GM23338 (cell line): ENCODE data around the gene TAF4. TPM values are rescaled to one million over a fixed set of nuclear protein-coding genes. Genes with fewer than 3 reads are reported as not detected.

ENCODE experiments used
- ATAC-seq: fragments of 200-7000 bp; cut with Tn5 transposase; 3 replicates; pipeline ENCODE4 v1.9.1; 2020
- DNase-seq: peaks from one replicate; pipeline ENCODE4 v3.0.0-alpha.2; 2015; ENCODE audit warnings: low spot score
- H2AFZ ChIP-seq: fragments of 200-600 bp; sonication (generic); 2 replicates; pipeline ENCODE4 v1.8.0; 2016; ENCODE audit warnings: antibody characterized with exemption, mild to moderate bottlenecking, moderate library complexity
- H3F3A ChIP-seq: fragments of 200-600 bp; sonication (generic); replicated peaks from 2 replicates; pipeline ENCODE4 v1.8.0; 2017; ENCODE audit warnings: antibody characterized with exemption, mixed run types, low read depth
- H3K27ac ChIP-seq: fragments of 200-600 bp; sonication (generic); 2 replicates; pipeline ENCODE4 v1.6.1; 2016; ENCODE audit warnings: low read depth
- H3K27me3 ChIP-seq: fragments of 200-600 bp; sonication (generic); 2 replicates; pipeline ENCODE4 v1.8.0; 2016; ENCODE audit warnings: mild to moderate bottlenecking, mixed run types, moderate library complexity; ENCODE audit not compliant: insufficient read depth
- H3K36me3 ChIP-seq: fragments of 200-600 bp; sonication (generic); 2 replicates; pipeline ENCODE4 v1.8.0; 2016; ENCODE audit warnings: mild to moderate bottlenecking; ENCODE audit not compliant: insufficient read depth
- H3K4me1 ChIP-seq: fragments of 200-600 bp; sonication (generic); 2 replicates; pipeline ENCODE4 v1.8.0; 2016; ENCODE audit warnings: mild to moderate bottlenecking, moderate library complexity; ENCODE audit not compliant: insufficient read depth
- H3K4me2 ChIP-seq: fragments of 200-600 bp; sonication (generic); 2 replicates; pipeline ENCODE4 v1.7.1; 2017; ENCODE audit warnings: mixed run types
- H3K4me3 ChIP-seq: fragments of 200-600 bp; sonication (generic); 2 replicates; pipeline ENCODE4 v1.6.1; 2016; ENCODE audit warnings: mixed run types
- H3K79me2 ChIP-seq: fragments of 200-600 bp; sonication (generic); replicated peaks from 2 replicates; pipeline ENCODE4 v1.8.0; 2017; ENCODE audit warnings: mild to moderate bottlenecking; ENCODE audit not compliant: insufficient read depth
- H3K9me2 ChIP-seq: fragments of 200-600 bp; sonication (generic); 2 replicates; pipeline ENCODE4 v1.8.0; 2017; ENCODE audit not compliant: insufficient read depth
- H4K20me1 ChIP-seq: fragments of 200-600 bp; sonication (generic); replicated peaks from 2 replicates; pipeline ENCODE4 v1.8.0; 2017; ENCODE audit warnings: mild to moderate bottlenecking; ENCODE audit not compliant: insufficient read depth
- H3K27ac Mint-ChIP-seq: 2 replicates; pipeline ENCODE4 v1.8.0; 2020; ENCODE audit warnings: inconsistent platforms, mild to moderate bottlenecking, moderate library complexity, mixed read lengths
- H3K27me3 Mint-ChIP-seq: 3 replicates; pipeline ENCODE4 v1.8.0; 2022; ENCODE audit warnings: low read depth, mild to moderate bottlenecking, moderate library complexity, mixed read lengths, inconsistent platforms; ENCODE audit not compliant: insufficient read depth, poor library complexity
- H3K36me3 Mint-ChIP-seq: 3 replicates; pipeline ENCODE4 v1.8.0; 2021; ENCODE audit warnings: low read depth, mild to moderate bottlenecking, inconsistent platforms, moderate library complexity, mixed read lengths
- H3K4me1 Mint-ChIP-seq: 3 replicates; pipeline ENCODE4 v1.8.0; 2020; ENCODE audit warnings: mild to moderate bottlenecking, inconsistent platforms, mixed read lengths
- H3K4me3 Mint-ChIP-seq: 3 replicates; pipeline ENCODE4 v1.8.0; 2021; ENCODE audit warnings: moderate library complexity, mild to moderate bottlenecking, inconsistent platforms, mixed read lengths
- H3K9me3 Mint-ChIP-seq: 3 replicates; pipeline ENCODE4 v1.8.0; 2020; ENCODE audit warnings: moderate library complexity, mild to moderate bottlenecking, inconsistent platforms, mixed read lengths
- CREB1 ChIP-seq: fragments of 250-450 bp; sonication (Bioruptor Pico); IDR thresholded peaks from 2 replicates; pipeline ENCODE4 v1.5.0; 2020; ENCODE audit warnings: low read depth, mild to moderate bottlenecking, moderate library complexity
- EZH2phosphoT487 ChIP-seq: fragments of 200-600 bp; sonication (generic); IDR thresholded peaks from one replicate; pipeline ENCODE4 v1.8.1; 2018; ENCODE audit warnings: antibody characterized with exemption; ENCODE audit not compliant: unreplicated experiment
- JUNB ChIP-seq: IDR thresholded peaks from one replicate; pipeline ENCODE4 v1.6.1; 2016; ENCODE audit warnings: antibody characterized with exemption; ENCODE audit not compliant: unreplicated experiment
- NANOG ChIP-seq: IDR thresholded peaks from 2 replicates; pipeline ENCODE4 v1.6.1; 2016; ENCODE audit warnings: antibody characterized with exemption, borderline replicate concordance
- POLR2AphosphoS5 ChIP-seq: IDR thresholded peaks from 2 replicates; pipeline ENCODE4 v1.6.1; 2016; ENCODE audit warnings: antibody characterized with exemption, low read depth
- STAT1 ChIP-seq: IDR thresholded peaks from one replicate; pipeline ENCODE4 v1.6.1; 2016; ENCODE audit warnings: antibody characterized with exemption; ENCODE audit not compliant: unreplicated experiment
- ZNF331 ChIP-seq: fragments of 250-450 bp; sonication (Bioruptor Pico); IDR thresholded peaks from 2 replicates; pipeline ENCODE4 v1.5.0; 2020; ENCODE audit warnings: low read depth, mild to moderate bottlenecking, moderate library complexity
- polyA plus RNA-seq: library from polyadenylated mRNA; unstranded; fragments of >200 nt; fragmentation: Nextera tagmentation; extraction: Ambion mirVana; gene quantifications from 2 replicates; pipeline ENCODE4 v1.2.1, GENCODE V29; 2016
- total RNA-seq: library from RNA; depleted of rRNA; stranded (reverse); fragments of >200 nt; shearing (Covaris generic); gene quantifications from 2 replicates; pipeline ENCODE4 v1.2.3, GENCODE V29; 2014
- TF ChIP-seq, protein P1 (sequence below): IDR thresholded peaks from 2 replicates; pipeline ENCODE4 v1.6.1; 2016; ENCODE audit warnings: antibody characterized with exemption
- TF ChIP-seq, protein P2 (sequence below), 2 experiments: fragments of 200-600 bp in 1 of 2; sonication (generic) in 1 of 2; conservative IDR thresholded peaks; 2 replicates each; pipeline versions ENCODE4 v1.5.1 to v1.6.1; 2016 to 2017; ENCODE audit warnings: antibody characterized with exemption in 2 of 2, low read depth in 2 of 2, mild to moderate bottlenecking in 2 of 2, moderate library complexity in 1 of 2
- TF ChIP-seq, protein P3 (sequence below): IDR thresholded peaks from one replicate; pipeline ENCODE4 v1.6.1; 2018; ENCODE audit warnings: antibody characterized with exemption; ENCODE audit not compliant: unreplicated experiment
- TF ChIP-seq, protein P4 (sequence below): fragments of 250-450 bp; sonication (Bioruptor Pico); IDR thresholded peaks from 2 replicates; pipeline ENCODE4 v1.5.0; 2020; ENCODE audit warnings: mild to moderate bottlenecking, moderate library complexity

TAF4 gene
- total and polyA plus RNA-seq, 2 experiments from 2014 or later, result 7.2 to 60.0 TPM

DNA sequence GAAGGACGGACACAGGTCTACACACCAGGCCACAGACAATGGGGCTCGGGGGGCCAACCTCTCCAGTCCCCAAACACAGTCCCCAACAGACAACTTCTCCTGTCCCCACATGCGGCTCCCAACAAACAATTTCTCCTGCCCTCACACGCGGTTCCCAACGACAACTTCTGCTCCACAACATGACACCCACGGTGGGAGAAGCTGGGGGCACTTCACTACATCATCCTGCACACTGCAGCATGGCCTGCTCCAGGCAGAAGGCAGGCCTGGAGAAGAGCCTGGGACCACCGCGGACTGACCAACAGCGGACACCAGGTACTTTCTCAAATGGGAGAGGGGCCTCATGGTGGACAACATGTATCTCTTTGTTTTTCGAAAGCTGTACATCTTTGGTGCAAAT, 6.7 kb downstream of the TAF4 start:
- TF ChIP-seq NANOG (no peak), JUNB (no peak), CREB1 (CRISPR knock-in tag) (no peak), POLR2AphosphoS5 (no peak), EZH2phosphoT487 (no peak), ZNF331 (CRISPR knock-in tag) (no peak), STAT1 (no peak)
- TF ChIP-seq, protein P1, sequence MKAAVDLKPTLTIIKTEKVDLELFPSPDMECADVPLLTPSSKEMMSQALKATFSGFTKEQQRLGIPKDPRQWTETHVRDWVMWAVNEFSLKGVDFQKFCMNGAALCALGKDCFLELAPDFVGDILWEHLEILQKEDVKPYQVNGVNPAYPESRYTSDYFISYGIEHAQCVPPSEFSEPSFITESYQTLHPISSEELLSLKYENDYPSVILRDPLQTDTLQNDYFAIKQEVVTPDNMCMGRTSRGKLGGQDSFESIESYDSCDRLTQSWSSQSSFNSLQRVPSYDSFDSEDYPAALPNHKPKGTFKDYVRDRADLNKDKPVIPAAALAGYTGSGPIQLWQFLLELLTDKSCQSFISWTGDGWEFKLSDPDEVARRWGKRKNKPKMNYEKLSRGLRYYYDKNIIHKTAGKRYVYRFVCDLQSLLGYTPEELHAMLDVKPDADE, result no peak
- TF ChIP-seq, protein P2, sequence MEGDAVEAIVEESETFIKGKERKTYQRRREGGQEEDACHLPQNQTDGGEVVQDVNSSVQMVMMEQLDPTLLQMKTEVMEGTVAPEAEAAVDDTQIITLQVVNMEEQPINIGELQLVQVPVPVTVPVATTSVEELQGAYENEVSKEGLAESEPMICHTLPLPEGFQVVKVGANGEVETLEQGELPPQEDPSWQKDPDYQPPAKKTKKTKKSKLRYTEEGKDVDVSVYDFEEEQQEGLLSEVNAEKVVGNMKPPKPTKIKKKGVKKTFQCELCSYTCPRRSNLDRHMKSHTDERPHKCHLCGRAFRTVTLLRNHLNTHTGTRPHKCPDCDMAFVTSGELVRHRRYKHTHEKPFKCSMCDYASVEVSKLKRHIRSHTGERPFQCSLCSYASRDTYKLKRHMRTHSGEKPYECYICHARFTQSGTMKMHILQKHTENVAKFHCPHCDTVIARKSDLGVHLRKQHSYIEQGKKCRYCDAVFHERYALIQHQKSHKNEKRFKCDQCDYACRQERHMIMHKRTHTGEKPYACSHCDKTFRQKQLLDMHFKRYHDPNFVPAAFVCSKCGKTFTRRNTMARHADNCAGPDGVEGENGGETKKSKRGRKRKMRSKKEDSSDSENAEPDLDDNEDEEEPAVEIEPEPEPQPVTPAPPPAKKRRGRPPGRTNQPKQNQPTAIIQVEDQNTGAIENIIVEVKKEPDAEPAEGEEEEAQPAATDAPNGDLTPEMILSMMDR (conservative IDR thresholded peaks at IDR 0.05; ENCODE audit: low read depth in 2 of 2), result no peak
- TF ChIP-seq, protein P3, sequence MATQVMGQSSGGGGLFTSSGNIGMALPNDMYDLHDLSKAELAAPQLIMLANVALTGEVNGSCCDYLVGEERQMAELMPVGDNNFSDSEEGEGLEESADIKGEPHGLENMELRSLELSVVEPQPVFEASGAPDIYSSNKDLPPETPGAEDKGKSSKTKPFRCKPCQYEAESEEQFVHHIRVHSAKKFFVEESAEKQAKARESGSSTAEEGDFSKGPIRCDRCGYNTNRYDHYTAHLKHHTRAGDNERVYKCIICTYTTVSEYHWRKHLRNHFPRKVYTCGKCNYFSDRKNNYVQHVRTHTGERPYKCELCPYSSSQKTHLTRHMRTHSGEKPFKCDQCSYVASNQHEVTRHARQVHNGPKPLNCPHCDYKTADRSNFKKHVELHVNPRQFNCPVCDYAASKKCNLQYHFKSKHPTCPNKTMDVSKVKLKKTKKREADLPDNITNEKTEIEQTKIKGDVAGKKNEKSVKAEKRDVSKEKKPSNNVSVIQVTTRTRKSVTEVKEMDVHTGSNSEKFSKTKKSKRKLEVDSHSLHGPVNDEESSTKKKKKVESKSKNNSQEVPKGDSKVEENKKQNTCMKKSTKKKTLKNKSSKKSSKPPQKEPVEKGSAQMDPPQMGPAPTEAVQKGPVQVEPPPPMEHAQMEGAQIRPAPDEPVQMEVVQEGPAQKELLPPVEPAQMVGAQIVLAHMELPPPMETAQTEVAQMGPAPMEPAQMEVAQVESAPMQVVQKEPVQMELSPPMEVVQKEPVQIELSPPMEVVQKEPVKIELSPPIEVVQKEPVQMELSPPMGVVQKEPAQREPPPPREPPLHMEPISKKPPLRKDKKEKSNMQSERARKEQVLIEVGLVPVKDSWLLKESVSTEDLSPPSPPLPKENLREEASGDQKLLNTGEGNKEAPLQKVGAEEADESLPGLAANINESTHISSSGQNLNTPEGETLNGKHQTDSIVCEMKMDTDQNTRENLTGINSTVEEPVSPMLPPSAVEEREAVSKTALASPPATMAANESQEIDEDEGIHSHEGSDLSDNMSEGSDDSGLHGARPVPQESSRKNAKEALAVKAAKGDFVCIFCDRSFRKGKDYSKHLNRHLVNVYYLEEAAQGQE, result no peak
- TF ChIP-seq, protein P4, sequence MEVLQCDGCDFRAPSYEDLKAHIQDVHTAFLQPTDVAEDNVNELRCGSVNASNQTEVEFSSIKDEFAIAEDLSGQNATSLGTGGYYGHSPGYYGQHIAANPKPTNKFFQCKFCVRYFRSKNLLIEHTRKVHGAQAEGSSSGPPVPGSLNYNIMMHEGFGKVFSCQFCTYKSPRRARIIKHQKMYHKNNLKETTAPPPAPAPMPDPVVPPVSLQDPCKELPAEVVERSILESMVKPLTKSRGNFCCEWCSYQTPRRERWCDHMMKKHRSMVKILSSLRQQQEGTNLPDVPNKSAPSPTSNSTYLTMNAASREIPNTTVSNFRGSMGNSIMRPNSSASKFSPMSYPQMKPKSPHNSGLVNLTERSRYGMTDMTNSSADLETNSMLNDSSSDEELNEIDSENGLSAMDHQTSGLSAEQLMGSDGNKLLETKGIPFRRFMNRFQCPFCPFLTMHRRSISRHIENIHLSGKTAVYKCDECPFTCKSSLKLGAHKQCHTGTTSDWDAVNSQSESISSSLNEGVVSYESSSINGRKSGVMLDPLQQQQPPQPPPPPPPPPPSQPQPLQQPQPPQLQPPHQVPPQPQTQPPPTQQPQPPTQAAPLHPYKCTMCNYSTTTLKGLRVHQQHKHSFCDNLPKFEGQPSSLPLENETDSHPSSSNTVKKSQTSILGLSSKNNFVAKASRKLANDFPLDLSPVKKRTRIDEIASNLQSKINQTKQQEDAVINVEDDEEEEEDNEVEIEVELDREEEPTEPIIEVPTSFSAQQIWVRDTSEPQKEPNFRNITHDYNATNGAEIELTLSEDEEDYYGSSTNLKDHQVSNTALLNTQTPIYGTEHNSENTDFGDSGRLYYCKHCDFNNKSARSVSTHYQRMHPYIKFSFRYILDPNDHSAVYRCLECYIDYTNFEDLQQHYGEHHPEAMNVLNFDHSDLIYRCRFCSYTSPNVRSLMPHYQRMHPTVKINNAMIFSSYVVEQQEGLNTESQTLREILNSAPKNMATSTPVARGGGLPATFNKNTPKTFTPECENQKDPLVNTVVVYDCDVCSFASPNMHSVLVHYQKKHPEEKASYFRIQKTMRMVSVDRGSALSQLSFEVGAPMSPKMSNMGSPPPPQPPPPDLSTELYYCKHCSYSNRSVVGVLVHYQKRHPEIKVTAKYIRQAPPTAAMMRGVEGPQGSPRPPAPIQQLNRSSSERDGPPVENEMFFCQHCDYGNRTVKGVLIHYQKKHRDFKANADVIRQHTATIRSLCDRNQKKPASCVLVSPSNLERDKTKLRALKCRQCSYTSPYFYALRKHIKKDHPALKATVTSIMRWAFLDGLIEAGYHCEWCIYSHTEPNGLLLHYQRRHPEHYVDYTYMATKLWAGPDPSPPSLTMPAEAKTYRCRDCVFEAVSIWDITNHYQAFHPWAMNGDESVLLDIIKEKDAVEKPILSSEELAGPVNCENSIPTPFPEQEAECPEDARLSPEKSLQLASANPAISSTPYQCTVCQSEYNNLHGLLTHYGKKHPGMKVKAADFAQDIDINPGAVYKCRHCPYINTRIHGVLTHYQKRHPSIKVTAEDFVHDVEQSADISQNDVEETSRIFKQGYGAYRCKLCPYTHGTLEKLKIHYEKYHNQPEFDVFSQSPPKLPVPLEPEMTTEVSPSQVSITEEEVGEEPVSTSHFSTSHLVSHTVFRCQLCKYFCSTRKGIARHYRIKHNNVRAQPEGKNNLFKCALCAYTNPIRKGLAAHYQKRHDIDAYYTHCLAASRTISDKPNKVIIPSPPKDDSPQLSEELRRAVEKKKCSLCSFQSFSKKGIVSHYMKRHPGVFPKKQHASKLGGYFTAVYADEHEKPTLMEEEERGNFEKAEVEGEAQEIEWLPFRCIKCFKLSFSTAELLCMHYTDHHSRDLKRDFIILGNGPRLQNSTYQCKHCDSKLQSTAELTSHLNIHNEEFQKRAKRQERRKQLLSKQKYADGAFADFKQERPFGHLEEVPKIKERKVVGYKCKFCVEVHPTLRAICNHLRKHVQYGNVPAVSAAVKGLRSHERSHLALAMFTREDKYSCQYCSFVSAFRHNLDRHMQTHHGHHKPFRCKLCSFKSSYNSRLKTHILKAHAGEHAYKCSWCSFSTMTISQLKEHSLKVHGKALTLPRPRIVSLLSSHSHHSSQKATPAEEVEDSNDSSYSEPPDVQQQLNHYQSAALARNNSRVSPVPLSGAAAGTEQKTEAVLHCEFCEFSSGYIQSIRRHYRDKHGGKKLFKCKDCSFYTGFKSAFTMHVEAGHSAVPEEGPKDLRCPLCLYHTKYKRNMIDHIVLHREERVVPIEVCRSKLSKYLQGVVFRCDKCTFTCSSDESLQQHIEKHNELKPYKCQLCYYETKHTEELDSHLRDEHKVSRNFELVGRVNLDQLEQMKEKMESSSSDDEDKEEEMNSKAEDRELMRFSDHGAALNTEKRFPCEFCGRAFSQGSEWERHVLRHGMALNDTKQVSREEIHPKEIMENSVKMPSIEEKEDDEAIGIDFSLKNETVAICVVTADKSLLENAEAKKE, result no peak
- no peaks in the 10 kb centered on the region for H3K36me3 ChIP-seq
- ATAC-seq, result no peak
- no peaks in the 10 kb centered on the region; the same call in 1 of the 2 replicates for H3F3A ChIP-seq
- H2AFZ ChIP-seq, result no peak overlapping the region
- peaks cover 75% of the 10 kb centered on the region for H4K20me1 ChIP-seq
- peaks cover 10% of the 10 kb centered on the region; the same call in 1 of the 2 replicates for H3K4me1 ChIP-seq
- no peak overlapping the region for H3K27ac ChIP-seq
- peaks cover 21% of the 10 kb centered on the region for H3K4me1 Mint-ChIP-seq
- no peak overlapping the region for H3K4me2 ChIP-seq
- H3K27me3 Mint-ChIP-seq, result peaks cover 5% of the 10 kb centered on the region
- no peak overlapping the region for H3K27ac Mint-ChIP-seq
- no peak for DNase-seq
- H3K36me3 Mint-ChIP-seq, result peaks cover 35% of the 10 kb centered on the region
- no peaks in the 10 kb centered on the region for H3K27me3 ChIP-seq
- no peak overlapping the region for H3K4me3 ChIP-seq
- H3K9me3 Mint-ChIP-seq, result peaks cover 2% of the 10 kb centered on the region; the same call in 2 of the 3 replicates
- H3K4me3 Mint-ChIP-seq, result no peak overlapping the region
- H3K9me2 ChIP-seq, result no peaks in the 10 kb centered on the region
- peaks cover 86% of the 10 kb centered on the region for H3K79me2 ChIP-seq
